Stimulated activated naive CD8-positive, alpha-beta T cell treated with anti-CD3 and anti-CD28 coated beads, Interleukin-15, Interleukin-2, amounts not matched to agents 100 ng/mL and 50 ng/mL, for 24 hours (primary cell): Measurements from ENCODE around the gene PLLP.

ENCODE experiments used
- H3K27ac Mint-ChIP-seq: one replicate; pipeline ENCODE4 v1.8.0; 2021; ENCODE audit warnings: mild to moderate bottlenecking, mixed read lengths
- H3K27me3 Mint-ChIP-seq: one replicate; pipeline ENCODE4 v1.8.0; 2021; ENCODE audit warnings: mixed read lengths
- H3K36me3 Mint-ChIP-seq: one replicate; pipeline ENCODE4 v1.8.0; 2021; ENCODE audit warnings: low read depth, mixed read lengths
- H3K4me1 Mint-ChIP-seq: one replicate; pipeline ENCODE4 v1.8.0; 2021; ENCODE audit warnings: low read depth, mixed read lengths
- H3K4me3 Mint-ChIP-seq: one replicate; pipeline ENCODE4 v1.8.0; 2021; ENCODE audit warnings: mild to moderate bottlenecking, mixed read lengths
- H3K9me3 Mint-ChIP-seq: one replicate; pipeline ENCODE4 v1.8.0; 2021; ENCODE audit warnings: mixed read lengths

PLLP gene

DNA sequence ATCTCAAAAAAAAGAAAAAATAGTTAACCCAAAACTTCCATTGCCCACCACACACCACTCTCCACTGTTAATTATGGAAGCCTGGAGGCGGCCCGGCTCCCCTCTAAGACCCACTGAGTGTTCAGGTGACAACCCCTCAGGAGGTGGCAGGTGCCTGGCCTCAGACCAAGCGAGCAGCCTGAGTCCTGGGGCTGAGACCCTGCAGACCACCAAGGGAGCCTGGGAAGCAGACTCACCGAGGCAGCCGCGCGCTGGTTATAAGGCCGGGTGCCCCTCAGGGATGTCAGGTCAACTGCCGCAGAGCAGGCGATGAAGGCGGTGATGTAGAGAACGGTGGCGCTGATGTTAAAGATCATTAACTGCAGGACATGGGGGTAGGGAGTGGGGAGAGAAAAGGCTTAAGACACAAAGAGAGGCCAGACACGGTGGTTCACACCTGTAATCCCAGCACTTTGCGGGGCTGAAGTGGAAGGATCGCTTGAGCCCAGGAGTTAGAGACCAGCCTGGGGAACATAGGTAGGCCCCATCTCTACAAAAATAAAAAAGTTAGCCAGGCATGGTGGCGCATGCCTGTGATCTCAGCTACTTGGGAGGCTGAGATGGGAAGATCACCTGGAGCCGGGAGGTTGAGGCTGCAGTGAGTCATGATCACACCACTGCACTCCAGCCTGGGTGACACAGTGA is 26.1 kb downstream of the PLLP start:
- Mint-ChIP-seq H3K9me3 (no peaks in the 10 kb centered on the region), H3K27me3 (no peaks in the 10 kb centered on the region), H3K4me1 (peaks cover 15% of the 10 kb centered on the region), H3K27ac (no peak overlapping the region), H3K36me3 (no peaks in the 10 kb centered on the region), H3K4me3 (no peak overlapping the region)

DNA sequence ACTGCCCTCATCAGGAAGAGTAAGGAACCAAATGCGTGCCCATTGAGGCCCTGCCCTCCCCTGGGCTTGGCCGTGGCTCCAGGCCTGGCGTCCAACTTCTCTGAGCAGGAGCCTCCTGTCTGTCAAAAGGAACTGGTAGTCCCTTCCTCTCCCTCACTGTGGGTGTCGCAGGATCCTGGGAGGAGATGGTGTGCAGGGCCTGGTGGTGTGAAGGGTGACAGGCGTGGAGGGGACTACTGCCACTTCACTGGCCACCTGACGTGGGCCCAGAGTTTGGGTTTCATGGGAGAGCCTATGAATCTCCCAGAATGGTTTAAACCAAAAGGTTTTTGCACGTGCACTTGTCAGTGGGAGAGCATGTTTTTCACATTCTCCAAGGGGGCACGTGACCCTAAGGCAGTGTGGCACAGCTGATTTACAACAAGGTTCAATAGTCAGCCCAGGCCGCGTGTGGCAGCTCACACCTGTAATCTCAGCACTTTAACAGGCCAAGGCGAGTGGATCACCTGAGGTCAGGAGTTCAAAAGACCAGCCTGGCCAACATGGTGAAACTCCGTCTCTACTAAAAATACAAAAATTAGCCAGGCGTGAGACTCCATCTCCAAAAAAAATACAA is 26.9 kb downstream of the PLLP start:
- Mint-ChIP-seq H3K27me3 (no peaks in the 10 kb centered on the region), H3K4me1 (peaks cover 15% of the 10 kb centered on the region), H3K36me3 (peaks cover 6% of the 10 kb centered on the region), H3K4me3 (no peak overlapping the region), H3K27ac (no peak overlapping the region), H3K9me3 (no peaks in the 10 kb centered on the region)

DNA sequence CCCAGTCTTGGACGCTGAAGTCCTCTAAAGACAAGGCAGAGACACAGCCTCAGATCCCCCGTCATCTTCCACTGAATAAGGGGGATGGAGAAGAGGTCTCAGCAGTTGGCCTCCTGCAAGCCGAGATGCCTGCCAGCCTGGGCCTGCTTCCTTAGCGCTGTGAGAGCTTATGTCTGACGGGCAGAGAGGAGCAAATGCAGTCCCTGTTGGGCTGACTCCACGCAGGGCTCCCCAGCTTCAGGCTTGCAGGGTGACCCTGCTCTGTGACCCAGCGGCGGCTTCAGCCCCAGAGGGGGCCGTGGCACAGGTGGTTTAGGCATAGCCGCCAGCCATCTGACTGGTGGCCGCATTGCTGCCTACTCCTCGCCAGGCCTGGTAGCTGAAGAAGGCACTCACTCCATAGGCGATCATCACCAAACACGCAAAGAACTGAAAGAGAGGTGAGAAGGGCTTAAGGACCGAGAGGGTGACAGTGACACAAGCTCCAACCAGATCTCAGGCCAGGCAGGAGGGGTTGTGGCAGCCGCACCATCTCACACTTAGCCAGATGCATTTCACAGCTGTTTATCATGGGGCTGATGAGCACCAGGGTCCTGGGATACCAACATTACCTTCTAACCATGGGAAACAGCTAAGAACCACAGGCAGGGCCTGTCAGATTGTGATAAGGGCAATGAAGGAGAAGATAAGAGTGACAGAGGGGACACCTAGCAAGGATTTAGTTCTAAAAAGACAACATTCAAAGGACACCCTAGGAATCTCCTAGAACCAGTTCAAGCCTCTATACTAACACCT is 27.7 kb downstream of the PLLP start:
- Mint-ChIP-seq H3K4me3 (no peak overlapping the region), H3K27ac (no peak overlapping the region), H3K9me3 (no peaks in the 10 kb centered on the region), H3K4me1 (peaks cover 15% of the 10 kb centered on the region), H3K27me3 (no peaks in the 10 kb centered on the region), H3K36me3 (peaks cover 13% of the 10 kb centered on the region)

DNA sequence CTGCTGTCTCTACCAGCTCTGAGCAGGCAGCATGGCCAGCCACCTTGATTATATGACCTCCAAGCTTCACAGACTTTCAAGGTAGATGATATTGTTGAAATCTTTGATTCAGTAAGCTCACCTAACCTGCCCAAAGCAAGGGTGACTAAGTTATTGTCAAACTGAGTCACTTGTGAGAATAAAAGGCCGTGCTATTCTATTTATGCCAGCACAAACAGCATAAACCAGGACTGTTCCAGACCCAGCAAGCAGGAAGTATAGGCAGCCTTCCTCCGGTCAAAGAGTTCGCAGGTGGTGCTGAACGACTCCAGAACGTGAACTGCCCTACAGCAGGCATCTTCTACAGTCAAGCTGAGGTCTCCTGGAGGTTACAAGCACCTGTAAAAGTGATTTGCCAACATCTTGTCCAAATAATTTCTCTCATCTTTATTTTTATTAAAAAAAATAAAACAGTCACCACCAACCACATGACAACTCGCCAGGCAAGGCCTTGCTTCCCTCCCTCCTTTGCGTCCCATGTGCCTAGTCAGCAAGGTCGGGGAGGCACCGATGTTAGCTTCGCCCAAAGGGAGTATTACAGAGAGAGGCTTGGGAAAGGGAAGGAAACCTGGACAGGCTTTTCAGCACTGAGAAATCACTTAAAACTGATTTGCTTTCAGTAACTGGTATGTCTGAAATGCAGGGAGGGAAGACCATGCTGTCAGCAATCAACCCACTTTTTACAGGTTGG is 28.6 kb downstream of the PLLP start:
- Mint-ChIP-seq H3K27ac (no peak overlapping the region), H3K36me3 (peaks cover 17% of the 10 kb centered on the region)

DNA sequence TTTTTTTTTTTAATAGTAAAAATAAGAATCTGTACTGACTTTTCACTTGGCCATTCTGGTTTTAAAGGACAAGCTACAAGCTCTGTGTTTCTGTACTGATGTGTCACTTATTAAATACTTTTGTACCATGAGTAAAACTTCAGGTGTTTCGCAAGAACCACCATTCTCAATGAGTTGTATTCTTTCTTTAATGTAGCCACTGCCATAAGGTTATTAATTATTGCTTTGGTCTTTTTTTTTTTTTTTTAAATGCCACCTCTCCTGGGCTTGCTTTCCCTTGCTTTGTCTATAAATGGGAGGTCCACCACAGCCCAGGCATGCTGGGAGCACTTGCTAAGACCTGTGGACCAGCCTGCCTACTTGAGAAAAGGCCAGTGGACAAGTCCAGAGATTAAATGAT is 31.0 kb downstream of the PLLP start:
- H3K9me3 Mint-ChIP-seq = no peaks in the 10 kb centered on the region
- no peaks in the 10 kb centered on the region for H3K27me3 Mint-ChIP-seq
- no peaks in the 10 kb centered on the region for H3K4me1 Mint-ChIP-seq
- peaks cover 32% of the 10 kb centered on the region for H3K36me3 Mint-ChIP-seq
- H3K4me3 Mint-ChIP-seq = no peak overlapping the region
- H3K27ac Mint-ChIP-seq = no peak overlapping the region

More for the DNA sequence above, 28.6 kb downstream of the PLLP start:
- no peaks in the 10 kb centered on the region for H3K27me3 Mint-ChIP-seq
- H3K9me3 Mint-ChIP-seq = no peaks in the 10 kb centered on the region
- H3K4me1 Mint-ChIP-seq = peaks cover 14% of the 10 kb centered on the region
- no peak overlapping the region for H3K4me3 Mint-ChIP-seq

DNA sequence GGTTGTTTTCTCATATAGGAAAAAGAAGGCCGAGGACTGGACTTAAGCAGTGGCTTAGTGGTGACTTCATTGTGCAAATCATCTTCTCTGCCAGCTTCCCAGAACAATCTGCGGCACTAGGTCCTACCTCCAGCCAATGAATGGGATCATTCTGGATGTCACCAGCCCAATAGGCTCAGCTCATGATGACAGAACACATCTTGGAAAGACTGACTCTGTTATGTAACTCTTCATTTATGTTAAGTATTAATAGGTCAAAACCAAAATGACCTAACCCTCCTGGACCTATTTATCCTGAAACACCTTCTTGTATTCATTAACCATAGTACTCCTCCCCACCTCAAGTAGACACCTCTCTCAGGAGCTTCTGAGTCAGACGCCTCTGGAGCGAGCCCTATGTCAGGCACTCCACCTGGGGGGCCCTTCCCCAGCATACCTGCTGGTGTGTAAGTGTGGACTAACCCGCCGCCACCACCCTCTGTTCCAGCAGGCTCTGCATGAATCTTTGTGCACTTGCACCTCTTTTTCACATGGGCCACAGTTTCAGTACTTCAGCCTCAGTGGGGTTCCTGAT is 32.2 kb downstream of the PLLP start:
- H3K9me3 Mint-ChIP-seq = no peaks in the 10 kb centered on the region
- H3K4me1 Mint-ChIP-seq = no peaks in the 10 kb centered on the region
- H3K36me3 Mint-ChIP-seq = peaks cover 38% of the 10 kb centered on the region
- no peaks in the 10 kb centered on the region for H3K27me3 Mint-ChIP-seq
- no peak overlapping the region for H3K27ac Mint-ChIP-seq
- no peak overlapping the region for H3K4me3 Mint-ChIP-seq

DNA sequence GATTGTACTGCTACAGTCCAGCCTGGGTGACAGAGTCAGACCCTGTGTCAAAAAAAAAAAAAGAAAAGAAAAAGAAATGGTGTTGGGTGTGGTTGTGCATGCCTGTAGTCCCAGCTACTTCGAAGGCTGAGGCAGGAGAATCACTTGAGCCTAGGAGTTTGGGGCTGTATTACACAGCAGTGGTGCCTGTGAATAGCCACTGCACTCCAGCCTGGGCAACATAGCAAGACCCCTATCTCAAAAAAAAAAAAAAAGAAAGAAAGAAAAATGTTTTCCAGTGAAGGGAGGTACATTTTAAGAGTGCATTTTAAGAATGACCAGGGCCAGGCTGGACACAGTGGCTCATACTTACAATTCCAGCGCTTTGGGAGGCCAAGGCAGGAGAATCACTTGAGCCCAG is 33.1 kb downstream of the PLLP start:
- no peaks in the 10 kb centered on the region for H3K4me1 Mint-ChIP-seq
- peaks cover 38% of the 10 kb centered on the region for H3K36me3 Mint-ChIP-seq
- H3K27me3 Mint-ChIP-seq = no peaks in the 10 kb centered on the region
- H3K4me3 Mint-ChIP-seq = no peak overlapping the region
- no peaks in the 10 kb centered on the region for H3K9me3 Mint-ChIP-seq
- no peak overlapping the region for H3K27ac Mint-ChIP-seq

DNA sequence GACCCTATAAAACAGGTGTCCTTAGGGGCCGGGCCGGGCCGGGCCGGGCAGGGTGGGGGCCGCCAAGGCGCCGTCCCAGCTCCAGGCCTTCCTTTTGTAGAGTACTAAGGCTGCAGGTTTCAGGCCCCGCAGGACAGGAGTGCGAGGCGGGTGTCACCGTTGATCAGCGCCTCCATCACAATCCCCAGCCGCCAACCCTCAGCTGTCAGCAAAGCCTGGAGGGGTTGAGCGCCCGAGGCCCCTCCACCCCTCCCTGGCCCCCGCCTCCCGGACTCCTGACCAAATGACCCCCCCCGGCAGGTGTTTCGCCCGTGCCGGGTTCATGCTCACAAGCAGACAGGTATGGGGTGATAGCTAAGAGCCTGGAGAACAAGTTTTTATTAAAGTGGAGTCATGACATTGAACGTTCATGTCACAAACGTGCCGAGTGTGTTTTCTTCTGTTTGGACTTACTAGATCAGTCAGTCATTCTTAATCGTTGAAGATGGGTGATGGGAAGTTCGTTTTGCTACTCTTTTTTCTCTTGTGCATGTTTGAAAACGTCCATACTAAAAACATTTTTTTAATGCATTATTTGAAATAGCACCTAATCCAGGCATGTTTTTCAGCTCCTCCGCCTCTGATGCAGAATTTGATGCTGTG is 38.9 kb downstream of the PLLP start:
- H3K4me1 Mint-ChIP-seq = peaks cover 23% of the 10 kb centered on the region
- no peaks in the 10 kb centered on the region for H3K27me3 Mint-ChIP-seq
- no peaks in the 10 kb centered on the region for H3K9me3 Mint-ChIP-seq
- peaks cover 32% of the 10 kb centered on the region for H3K36me3 Mint-ChIP-seq
- H3K4me3 Mint-ChIP-seq = peak overlapping the region; percentile 91
- no peak overlapping the region for H3K27ac Mint-ChIP-seq

DNA sequence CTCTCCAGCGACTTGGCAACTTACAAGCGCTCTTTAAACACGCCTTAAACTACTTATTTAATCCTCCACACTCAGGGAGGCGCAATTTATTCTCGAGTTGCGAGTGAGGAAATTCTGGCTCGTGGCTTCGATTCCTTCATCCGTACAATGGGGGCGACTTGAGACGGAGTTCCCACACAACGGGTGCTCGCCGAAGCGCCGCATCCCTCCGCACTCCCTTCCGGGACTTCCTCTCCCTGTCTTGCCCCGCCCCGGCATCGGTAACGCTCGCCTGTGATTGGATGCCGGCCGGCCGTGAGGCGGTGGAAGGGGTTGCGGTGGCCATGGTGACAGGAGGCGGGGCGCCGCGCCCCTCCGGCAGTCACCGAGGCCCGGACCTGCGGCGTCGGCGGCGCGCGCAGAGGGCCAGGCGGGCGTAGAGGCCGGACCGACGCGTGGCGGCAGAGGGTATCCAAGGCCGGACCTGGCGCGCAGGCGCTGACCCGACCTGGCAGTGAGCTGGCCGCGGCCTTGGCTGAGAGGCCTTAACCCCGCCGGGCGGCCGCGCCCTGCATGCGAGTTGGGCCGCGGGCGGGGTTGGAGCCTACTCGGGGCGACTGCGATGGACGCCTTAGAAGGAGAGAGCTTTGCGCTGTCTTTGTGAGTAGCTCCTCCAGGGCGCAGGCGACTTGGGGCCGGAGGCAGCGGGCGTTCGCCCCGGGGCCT is 39.6 kb downstream of the PLLP start, which contains the start of gene ARL2BP:
ARL2BP (plus strand) TSS at position 493 of the 705 bp plus-strand sequence; CDS start at position 602, 109 bp downstream.
- no peaks in the 10 kb centered on the region for H3K27me3 Mint-ChIP-seq
- H3K4me3 Mint-ChIP-seq = peak within 1 kb of the TSS; percentile 91
- peak within 1 kb of the TSS; percentile 94 for H3K27ac Mint-ChIP-seq
- H3K4me1 Mint-ChIP-seq = peaks cover 24% of the 10 kb centered on the region
- H3K9me3 Mint-ChIP-seq = no peaks in the 10 kb centered on the region
- peaks cover 38% of the 10 kb centered on the region for H3K36me3 Mint-ChIP-seq

DNA sequence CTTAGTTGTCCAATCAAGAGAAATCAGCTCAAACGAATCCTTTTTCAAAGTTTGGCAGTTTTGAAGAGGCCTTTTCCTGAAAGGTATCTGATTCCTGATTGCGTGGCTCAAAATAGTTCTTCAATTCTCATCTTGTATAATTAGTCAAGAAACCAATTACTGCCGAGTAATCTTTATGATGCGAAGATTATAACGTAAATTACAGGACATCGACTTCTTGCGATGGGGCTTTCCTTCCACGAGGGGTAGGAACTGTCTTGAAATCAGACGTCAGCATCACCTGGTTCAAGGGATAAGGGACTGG is 40.1 kb downstream of the PLLP start:
- no peaks in the 10 kb centered on the region for H3K9me3 Mint-ChIP-seq
- H3K4me3 Mint-ChIP-seq = peak overlapping the region; percentile 91
- H3K27ac Mint-ChIP-seq = peak overlapping the region; percentile 94
- no peaks in the 10 kb centered on the region for H3K27me3 Mint-ChIP-seq
- H3K4me1 Mint-ChIP-seq = peaks cover 25% of the 10 kb centered on the region
- H3K36me3 Mint-ChIP-seq = peaks cover 35% of the 10 kb centered on the region

DNA sequence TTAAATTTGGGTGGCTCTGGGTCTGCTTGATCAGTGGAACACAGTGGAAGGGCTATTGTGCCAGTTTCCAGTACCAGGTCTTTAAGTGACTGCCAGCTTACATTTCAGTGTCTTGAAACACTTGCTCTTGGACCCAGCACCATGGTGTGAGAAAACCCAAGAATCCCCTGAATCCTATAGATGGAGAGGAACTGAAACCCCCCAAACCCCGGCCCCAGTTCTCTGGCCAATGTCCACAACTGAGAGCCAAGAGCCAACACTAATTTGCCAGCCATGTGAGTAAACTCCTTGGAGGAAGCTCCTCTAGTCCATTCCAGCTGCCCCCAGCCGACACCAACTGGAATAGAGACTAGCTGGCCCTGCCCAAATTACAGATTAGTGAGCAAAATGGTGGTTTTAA is 41.8 kb downstream of the PLLP start:
- Mint-ChIP-seq H3K27me3 (no peaks in the 10 kb centered on the region), H3K36me3 (peaks cover 37% of the 10 kb centered on the region), H3K4me1 (peaks cover 33% of the 10 kb centered on the region), H3K27ac (no peak overlapping the region), H3K4me3 (no peak overlapping the region), H3K9me3 (no peaks in the 10 kb centered on the region)

DNA sequence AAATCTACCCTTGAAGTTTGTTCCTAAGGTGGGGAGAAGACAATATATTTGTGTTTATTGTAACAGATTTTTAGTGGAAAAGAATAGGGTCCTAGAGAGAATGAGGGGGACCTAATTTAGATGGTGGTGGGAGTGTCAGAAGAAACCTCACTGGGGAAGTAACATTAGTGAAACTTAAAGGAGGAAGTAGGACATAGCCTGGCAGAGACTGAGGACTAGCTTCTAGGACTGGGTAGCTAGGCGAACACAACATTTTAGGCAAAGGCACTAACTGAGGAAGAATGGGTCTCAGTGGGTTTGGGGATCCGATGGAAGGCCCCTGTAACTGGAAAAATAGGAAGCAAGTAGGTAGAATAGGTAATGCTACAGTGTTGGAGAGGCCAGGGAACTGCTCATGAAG is 43.6 kb downstream of the PLLP start:
- peaks cover 38% of the 10 kb centered on the region for H3K36me3 Mint-ChIP-seq
- H3K27me3 Mint-ChIP-seq = no peaks in the 10 kb centered on the region
- H3K27ac Mint-ChIP-seq = peak overlapping the region; percentile 4
- H3K4me1 Mint-ChIP-seq = peaks cover 33% of the 10 kb centered on the region
- no peaks in the 10 kb centered on the region for H3K9me3 Mint-ChIP-seq
- no peak overlapping the region for H3K4me3 Mint-ChIP-seq

DNA sequence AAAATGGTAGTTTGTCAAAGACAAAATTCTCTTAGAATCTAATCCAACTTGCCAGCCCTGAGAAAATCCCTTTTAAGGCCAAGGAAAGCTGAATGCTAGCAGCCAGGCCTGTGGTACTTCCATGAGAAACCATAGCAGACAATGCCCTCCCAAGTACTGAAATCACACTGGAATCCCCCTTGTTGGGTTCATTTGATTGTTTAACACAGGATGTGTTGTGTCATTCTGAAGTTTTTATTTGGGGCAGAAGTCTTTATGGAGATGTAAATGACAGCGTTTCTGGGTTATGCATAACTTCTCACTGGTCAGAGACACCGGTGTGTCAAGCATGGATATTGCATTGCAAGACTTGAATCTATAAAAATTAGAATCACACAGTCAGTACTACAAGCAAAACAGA is 45.4 kb downstream of the PLLP start:
- H3K36me3 Mint-ChIP-seq = peaks cover 51% of the 10 kb centered on the region
- peaks cover 29% of the 10 kb centered on the region for H3K4me1 Mint-ChIP-seq
- H3K27me3 Mint-ChIP-seq = no peaks in the 10 kb centered on the region
- no peaks in the 10 kb centered on the region for H3K9me3 Mint-ChIP-seq
- no peak overlapping the region for H3K27ac Mint-ChIP-seq
- no peak overlapping the region for H3K4me3 Mint-ChIP-seq

DNA sequence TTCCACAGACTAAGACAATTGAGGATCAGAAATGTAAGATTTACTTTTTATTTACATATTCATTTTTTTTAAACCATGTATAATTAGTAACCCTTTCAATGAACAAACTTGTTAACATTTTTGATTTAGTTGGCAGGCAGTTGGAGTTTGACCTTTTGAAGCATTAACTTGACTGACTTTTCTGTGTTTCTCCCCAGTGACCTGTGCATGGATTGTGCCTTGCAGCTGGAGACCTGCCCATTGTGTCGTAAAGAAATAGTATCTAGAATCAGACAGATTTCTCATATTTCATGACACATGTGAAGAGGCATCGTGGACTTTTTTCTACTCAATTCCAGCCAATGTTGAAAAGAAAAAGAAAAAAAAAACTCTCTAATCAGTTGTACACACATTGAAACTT is 45.8 kb downstream of the PLLP start:
- H3K27me3 Mint-ChIP-seq = no peaks in the 10 kb centered on the region
- H3K9me3 Mint-ChIP-seq = no peaks in the 10 kb centered on the region
- no peak overlapping the region for H3K4me3 Mint-ChIP-seq
- peaks cover 55% of the 10 kb centered on the region for H3K36me3 Mint-ChIP-seq
- no peak overlapping the region for H3K27ac Mint-ChIP-seq
- peaks cover 27% of the 10 kb centered on the region for H3K4me1 Mint-ChIP-seq
